A549 (cell line): ENCODE results near the gene TSPAN33. TPM values are rescaled to one million over a fixed set of nuclear protein-coding genes. Genes with fewer than 3 reads are reported as not detected.

Source experiments
- ATAC-seq, 2 experiments: fragments of 200-7000 bp in 1 of 2; fragments of >200 bp in 1 of 2; cut with Nextera tagmentation in 1 of 2; cut with Tn5 transposase in 1 of 2; 3 replicates each; pipeline versions ENCODE4 v1.8.0 to v1.9.1; 2018 to 2020; ENCODE audit warnings: mild to moderate bottlenecking in 1 of 2, moderate library complexity in 1 of 2
- CTCF ChIA-PET: fragments of 300-600 bp; sonication (Branson Sonifier 250); formaldehyde crosslinking; extraction: SDS; loops from one replicate; lab custom pipeline; 2021; ENCODE audit warnings: antibody characterized with exemption, inconsistent platforms; lab: Yijun Ruan, JAX
- POLR2A ChIA-PET: fragments of 350-600 bp; formaldehyde crosslinking; extraction: SDS; loops from one replicate; lab custom pipeline; 2021; ENCODE audit warnings: antibody characterized with exemption, inconsistent platforms; lab: Yijun Ruan, JAX
- DNase-seq, 2 experiments: peaks; one replicate each; pipeline versions ENCODE4 v3.0.0 to v3.0.0-alpha.2; 2011 to 2016; ENCODE audit warnings: low read depth in 1 of 2, low spot score in 1 of 2
- FAIRE-seq: peaks from 2 replicates; lab custom pipeline; 2011; peaks lifted over from hg19 to GRCh38; lab: Jason Lieb, UNC
- H3K27ac ChIP-seq, 2 experiments: fragments of >200 bp; sonication (Bioruptor Twin); formaldehyde crosslinking; 3 replicates each; pipeline ENCODE4 v1.5.1; 2016 to 2017
- H3K4me1 ChIP-seq: fragments of >200 bp; sonication (Bioruptor Twin); formaldehyde crosslinking; 3 replicates; pipeline ENCODE4 v1.6.1; 2016
- H3K4me2 ChIP-seq: fragments of >200 bp; sonication (Bioruptor Twin); formaldehyde crosslinking; 3 replicates; pipeline ENCODE4 v1.6.1; 2016
- H3K4me3 ChIP-seq: fragments of >200 bp; sonication (Bioruptor Twin); formaldehyde crosslinking; 3 replicates; pipeline ENCODE4 v1.5.1; 2016
- H3K9me3 ChIP-seq: fragments of >200 bp; sonication (Bioruptor Twin); formaldehyde crosslinking; 3 replicates; pipeline ENCODE4 v1.6.1; 2016
- BCL3 ChIP-seq: fragments of >200 bp; sonication (Bioruptor Twin); formaldehyde crosslinking; IDR thresholded peaks from 3 replicates; pipeline ENCODE4 v1.6.1; 2016
- BHLHE40 ChIP-seq: IDR thresholded peaks from 2 replicates; pipeline ENCODE4 v1.6.1; 2012; ENCODE audit warnings: low read depth, low read length, inconsistent platforms
- EP300 ChIP-seq, 2 experiments: fragments of >200 bp; sonication (Bioruptor Twin); formaldehyde crosslinking; IDR thresholded peaks; 2 replicates in 1 of 2; 3 replicates in 1 of 2; pipeline ENCODE4 v1.6.1; 2016 to 2017
- ESRRA ChIP-seq: fragments of 150-350 bp; IDR thresholded peaks from 2 replicates; pipeline ENCODE4 v1.6.1; 2014; ENCODE audit warnings: mild to moderate bottlenecking, low read length, borderline replicate concordance
- FOSL2 ChIP-seq, 2 experiments: fragments of 450-650 bp in 1 of 2; fragments of >200 bp in 1 of 2; sonication (Bioruptor Twin) in 1 of 2; formaldehyde crosslinking; IDR thresholded peaks; 2 replicates each; pipeline versions ENCODE4 v1.5.0 to v1.6.1; 2016 to 2020; ENCODE audit warnings: mild to moderate bottlenecking in 1 of 2, moderate library complexity in 1 of 2
- GATA3 ChIP-seq: IDR thresholded peaks from 2 replicates; pipeline ENCODE4 v1.6.1; 2012; ENCODE audit warnings: borderline replicate concordance
- HDAC2 ChIP-seq: fragments of 200-600 bp; sonication (generic); IDR thresholded peaks from 2 replicates; pipeline ENCODE4 v1.6.1; 2016
- HOXA7 ChIP-seq: fragments of 250-450 bp; sonication (Bioruptor Pico); IDR thresholded peaks from 2 replicates; pipeline ENCODE4 v1.5.0; 2020; ENCODE audit warnings: mild to moderate bottlenecking, moderate library complexity
- HOXB13 ChIP-seq: fragments of 250-450 bp; sonication (Bioruptor Pico); IDR thresholded peaks from 2 replicates; pipeline ENCODE4 v1.5.0; 2020; ENCODE audit warnings: low read depth, mild to moderate bottlenecking, moderate library complexity
- HOXB5 ChIP-seq: fragments of 250-450 bp; sonication (Bioruptor Pico); IDR thresholded peaks from 2 replicates; pipeline ENCODE4 v1.5.0; 2020; ENCODE audit warnings: mild to moderate bottlenecking, moderate library complexity
- JUN ChIP-seq, 2 experiments: fragments of >200 bp; sonication (Bioruptor Twin); formaldehyde crosslinking; IDR thresholded peaks; 2 replicates in 1 of 2; 3 replicates in 1 of 2; pipeline ENCODE4 v1.6.1; 2016 to 2017
- MAFK ChIP-seq: fragments of 450-650 bp; IDR thresholded peaks from 2 replicates; pipeline ENCODE4 v1.6.1; 2014; ENCODE audit not compliant: partially characterized antibody
- NR3C1 ChIP-seq: fragments of >200 bp; sonication (Bioruptor Twin); formaldehyde crosslinking; IDR thresholded peaks from 3 replicates; pipeline ENCODE4 v1.6.1; 2017
- PHF8 ChIP-seq: fragments of 200-600 bp; sonication (generic); IDR thresholded peaks from 2 replicates; pipeline ENCODE4 v1.6.1; 2016; ENCODE audit warnings: low read depth, mild to moderate bottlenecking, antibody characterized with exemption, moderate library complexity, borderline replicate concordance
- POLR2A ChIP-seq: IDR thresholded peaks from 2 replicates; pipeline ENCODE4 v1.6.1; 2012; ENCODE audit warnings: mild to moderate bottlenecking, low read length
- POLR2AphosphoS2 ChIP-seq: conservative IDR thresholded peaks from 2 replicates; pipeline ENCODE4 v1.6.1; 2012; ENCODE audit warnings: low read length, improper control_type of control experiment, inconsistent platforms
- RAD21 ChIP-seq, 2 experiments: fragments of >200 bp in 1 of 2; sonication (Bioruptor Twin) in 1 of 2; formaldehyde crosslinking in 1 of 2; IDR thresholded peaks in 1 of 2; conservative IDR thresholded peaks in 1 of 2; 2 replicates in 1 of 2; 3 replicates in 1 of 2; pipeline ENCODE4 v1.6.1; 2012 to 2018; ENCODE audit warnings: inconsistent platforms in 1 of 2
- RFX5 ChIP-seq: fragments of 450-650 bp; IDR thresholded peaks from 2 replicates; pipeline ENCODE4 v1.7.1; 2014; ENCODE audit warnings: antibody characterized with exemption, mild to moderate bottlenecking, moderate library complexity
- TFCP2L1 ChIP-seq: fragments of 250-450 bp; sonication (Bioruptor Pico); IDR thresholded peaks from 2 replicates; pipeline ENCODE4 v1.5.0; 2021; ENCODE audit warnings: mild to moderate bottlenecking
- ZC3H11A ChIP-seq: fragments of 450-650 bp; IDR thresholded peaks from 2 replicates; pipeline ENCODE4 v1.6.1; 2014; ENCODE audit warnings: antibody characterized with exemption, mild to moderate bottlenecking
- ZSCAN20 ChIP-seq: fragments of 250-450 bp; sonication (Bioruptor Pico); IDR thresholded peaks from 2 replicates; pipeline ENCODE4 v1.8.0; 2022; ENCODE audit warnings: mild to moderate bottlenecking, moderate library complexity
- WGBS: methylation state at CpG from one replicate; pipeline ENCODE4 v1.1.6; 2017; ENCODE audit errors: missing lambda C conversion rate; 5-methylcytosine and 5-hydroxymethylcytosine counted together
- polyA plus RNA-seq, 4 experiments: library from polyadenylated mRNA; depleted of rRNA in 3 of 4; stranded (reverse); fragments of >200 nt; fragmentation: RNase III in 1 of 4; extraction: RNeasy Plus Mini Kit Qiagen cat#74134 plus additional on column Dnase treatment in 1 of 4; gene quantifications; 2 replicates in 3 of 4; 3 replicates in 1 of 4; pipeline ENCODE4 v1.2.3, GENCODE V29; 2011 to 2017
- TF ChIP-seq, protein P1 (sequence below): fragments of 250-450 bp; sonication (Bioruptor Pico); IDR thresholded peaks from 2 replicates; pipeline ENCODE4 v1.5.0; 2021; ENCODE audit warnings: mild to moderate bottlenecking, moderate library complexity, borderline replicate concordance
- TF ChIP-seq, protein P2 (sequence below): fragments of >200 bp; sonication (Bioruptor Twin); formaldehyde crosslinking; IDR thresholded peaks from 2 replicates; pipeline ENCODE4 v1.6.1; 2016
- TF ChIP-seq, protein P3 (sequence below): fragments of 450-650 bp; IDR thresholded peaks from 2 replicates; pipeline ENCODE4 v1.6.1; 2014; ENCODE audit warnings: antibody characterized with exemption
- TF ChIP-seq, protein P4 (sequence below): fragments of >200 bp; sonication (Bioruptor Twin); formaldehyde crosslinking; IDR thresholded peaks from 3 replicates; pipeline ENCODE4 v1.5.1; 2016
- TF ChIP-seq, protein P5 (sequence below): fragments of 250-450 bp; sonication (Bioruptor Pico); IDR thresholded peaks from 2 replicates; pipeline ENCODE4 v1.5.0; 2020; ENCODE audit warnings: low read depth, mild to moderate bottlenecking, moderate library complexity

Gene TSPAN33
- polyA plus RNA-seq, 2 of the 4 experiments (the other 2 are of a cell fraction) = 5.0 to 9.1 TPM

GRCh38 chr7:129193892-129194291 lies 49.4 kb downstream of the TSPAN33 start:
- POLR2A ChIA-PET = no interaction called here
- 69% methylated on average over 3 of the region's 3 CpGs for WGBS
- ATAC-seq (no peak), FAIRE-seq (no peak)
- CTCF ChIA-PET = interaction anchor here (0.6 to 3.3 kb wide), 3 partner anchors 16 to 82 kb away, joined by 3 to 21 read pairs (median 11); no protein-coding TSS in a partner anchor
- Histone ChIP-seq H3K27ac (no peak overlapping the region), H3K4me3 (no peak overlapping the region)
- TF ChIP-seq EP300 (IDR thresholded peaks at IDR 0.05) (no peak), BHLHE40 (no peak), HOXB5 (CRISPR knock-in tag) (no peak), HDAC2 (no peak), RFX5 (no peak), HOXA7 (CRISPR knock-in tag) (no peak), TFCP2L1 (CRISPR knock-in tag) (no peak), JUN (IDR thresholded peaks at IDR 0.05) (no peak), BCL3 (no peak), FOSL2 (IDR thresholded peaks at IDR 0.05) (no peak), FOSL2 (CRISPR knock-in tag; IDR thresholded peaks at IDR 0.05) (no peak), RAD21 (conservative IDR thresholded peaks at IDR 0.05 in 1 of 2, IDR thresholded peaks at IDR 0.05 in 1 of 2) (no peak), ZC3H11A (no peak), POLR2A (no peak), MAFK (no peak), PHF8 (no peak)
- TF ChIP-seq, protein P1, sequence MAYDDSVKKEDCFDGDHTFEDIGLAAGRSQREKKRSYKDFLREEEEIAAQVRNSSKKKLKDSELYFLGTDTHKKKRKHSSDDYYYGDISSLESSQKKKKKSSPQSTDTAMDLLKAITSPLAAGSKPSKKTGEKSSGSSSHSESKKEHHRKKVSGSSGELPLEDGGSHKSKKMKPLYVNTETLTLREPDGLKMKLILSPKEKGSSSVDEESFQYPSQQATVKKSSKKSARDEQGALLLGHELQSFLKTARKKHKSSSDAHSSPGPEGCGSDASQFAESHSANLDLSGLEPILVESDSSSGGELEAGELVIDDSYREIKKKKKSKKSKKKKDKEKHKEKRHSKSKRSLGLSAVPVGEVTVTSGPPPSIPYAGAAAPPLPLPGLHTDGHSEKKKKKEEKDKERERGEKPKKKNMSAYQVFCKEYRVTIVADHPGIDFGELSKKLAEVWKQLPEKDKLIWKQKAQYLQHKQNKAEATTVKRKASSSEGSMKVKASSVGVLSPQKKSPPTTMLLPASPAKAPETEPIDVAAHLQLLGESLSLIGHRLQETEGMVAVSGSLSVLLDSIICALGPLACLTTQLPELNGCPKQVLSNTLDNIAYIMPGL (CRISPR knock-in tag) = no peak
- TF ChIP-seq, protein P2, sequence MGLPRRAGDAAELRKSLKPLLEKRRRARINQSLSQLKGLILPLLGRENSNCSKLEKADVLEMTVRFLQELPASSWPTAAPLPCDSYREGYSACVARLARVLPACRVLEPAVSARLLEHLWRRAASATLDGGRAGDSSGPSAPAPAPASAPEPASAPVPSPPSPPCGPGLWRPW = no peak
- TF ChIP-seq, protein P3, sequence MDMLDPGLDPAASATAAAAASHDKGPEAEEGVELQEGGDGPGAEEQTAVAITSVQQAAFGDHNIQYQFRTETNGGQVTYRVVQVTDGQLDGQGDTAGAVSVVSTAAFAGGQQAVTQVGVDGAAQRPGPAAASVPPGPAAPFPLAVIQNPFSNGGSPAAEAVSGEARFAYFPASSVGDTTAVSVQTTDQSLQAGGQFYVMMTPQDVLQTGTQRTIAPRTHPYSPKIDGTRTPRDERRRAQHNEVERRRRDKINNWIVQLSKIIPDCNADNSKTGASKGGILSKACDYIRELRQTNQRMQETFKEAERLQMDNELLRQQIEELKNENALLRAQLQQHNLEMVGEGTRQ = no peak
- TF ChIP-seq, protein P4, sequence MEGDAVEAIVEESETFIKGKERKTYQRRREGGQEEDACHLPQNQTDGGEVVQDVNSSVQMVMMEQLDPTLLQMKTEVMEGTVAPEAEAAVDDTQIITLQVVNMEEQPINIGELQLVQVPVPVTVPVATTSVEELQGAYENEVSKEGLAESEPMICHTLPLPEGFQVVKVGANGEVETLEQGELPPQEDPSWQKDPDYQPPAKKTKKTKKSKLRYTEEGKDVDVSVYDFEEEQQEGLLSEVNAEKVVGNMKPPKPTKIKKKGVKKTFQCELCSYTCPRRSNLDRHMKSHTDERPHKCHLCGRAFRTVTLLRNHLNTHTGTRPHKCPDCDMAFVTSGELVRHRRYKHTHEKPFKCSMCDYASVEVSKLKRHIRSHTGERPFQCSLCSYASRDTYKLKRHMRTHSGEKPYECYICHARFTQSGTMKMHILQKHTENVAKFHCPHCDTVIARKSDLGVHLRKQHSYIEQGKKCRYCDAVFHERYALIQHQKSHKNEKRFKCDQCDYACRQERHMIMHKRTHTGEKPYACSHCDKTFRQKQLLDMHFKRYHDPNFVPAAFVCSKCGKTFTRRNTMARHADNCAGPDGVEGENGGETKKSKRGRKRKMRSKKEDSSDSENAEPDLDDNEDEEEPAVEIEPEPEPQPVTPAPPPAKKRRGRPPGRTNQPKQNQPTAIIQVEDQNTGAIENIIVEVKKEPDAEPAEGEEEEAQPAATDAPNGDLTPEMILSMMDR = no peak
- TF ChIP-seq, protein P5, sequence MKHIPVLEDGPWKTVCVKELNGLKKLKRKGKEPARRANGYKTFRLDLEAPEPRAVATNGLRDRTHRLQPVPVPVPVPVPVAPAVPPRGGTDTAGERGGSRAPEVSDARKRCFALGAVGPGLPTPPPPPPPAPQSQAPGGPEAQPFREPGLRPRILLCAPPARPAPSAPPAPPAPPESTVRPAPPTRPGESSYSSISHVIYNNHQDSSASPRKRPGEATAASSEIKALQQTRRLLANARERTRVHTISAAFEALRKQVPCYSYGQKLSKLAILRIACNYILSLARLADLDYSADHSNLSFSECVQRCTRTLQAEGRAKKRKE (CRISPR knock-in tag) = no peak
- TF ChIP-seq, all 56 proteins: peak for 0
- Histone ChIP-seq H3K9me3 (no peaks in the 10 kb centered on the region), H3K4me2 (no peak overlapping the region), H3K4me1 (peaks cover 9% of the 10 kb centered on the region)
- DNase-seq = no peak

DNA sequence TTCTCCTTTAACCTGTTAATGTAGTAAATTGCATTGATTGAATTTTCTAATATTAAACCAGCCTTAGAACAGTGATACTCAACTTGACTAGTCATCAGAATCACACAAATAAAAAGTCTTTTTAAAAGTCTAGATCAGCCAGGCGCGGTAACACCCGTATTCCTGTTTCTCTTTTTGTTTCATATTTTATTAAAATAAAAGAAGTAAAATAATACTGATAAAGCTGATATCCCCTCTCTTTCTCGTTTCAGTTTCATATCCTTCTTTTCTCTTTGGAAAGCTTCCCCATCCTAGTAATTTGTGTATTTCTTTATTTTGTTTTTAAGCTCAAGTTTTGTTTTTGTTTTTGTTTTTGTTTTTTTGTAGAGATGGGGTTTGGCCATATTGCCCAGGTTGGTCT lies 53.3 kb downstream of the TSPAN33 start:
- no peak for TF ChIP-seq NR3C1
- TF ChIP-seq POLR2AphosphoS2 = no peak
- no peak for TF ChIP-seq ESRRA
- no peak for TF ChIP-seq HOXB13 (CRISPR knock-in tag)
- TF ChIP-seq GATA3 = no peak
- no peak for TF ChIP-seq ZSCAN20 (CRISPR knock-in tag)
- TF ChIP-seq, all 56 proteins: peak for 0
- H3K9me3 ChIP-seq = no peaks in the 10 kb centered on the region
- H3K4me3 ChIP-seq = no peak overlapping the region
- no peak overlapping the region for H3K27ac ChIP-seq
- 82% methylated on average over 4 of the region's 4 CpGs for WGBS
- no peaks in the 10 kb centered on the region for H3K4me1 ChIP-seq
- ATAC-seq = no peak
- POLR2A ChIA-PET = no interaction called here
- DNase-seq = no peak
- CTCF ChIA-PET = interaction anchor here (0.6 to 3.9 kb wide), 6 partner anchors 13 to 516 kb away, joined by 3 to 25 read pairs (median 4); no protein-coding TSS in a partner anchor
- no peak for FAIRE-seq
- no peak overlapping the region for H3K4me2 ChIP-seq
